Loucy (cell line): ENCODE measurements around the gene GPLD1.
A peak's percentile ranks its signal among the peaks of the same experiment; 100 is the strongest.

ENCODE experiments used
- H2AFZ ChIP-seq: fragments of 200-600 bp; sonication (generic); 2 replicates; pipeline ENCODE4 v1.6.0; 2016; ENCODE audit warnings: antibody characterized with exemption, mild to moderate bottlenecking, low read length, moderate library complexity
- H3F3A ChIP-seq: fragments of 200-600 bp; 2 replicates; pipeline ENCODE4 v1.6.0; 2016; ENCODE audit warnings: antibody characterized with exemption, low read depth, mild to moderate bottlenecking
- H3K27me3 ChIP-seq: fragments of 200-600 bp; sonication (generic); 2 replicates; pipeline ENCODE4 v1.6.1; 2014; ENCODE audit warnings: low read length, mild to moderate bottlenecking; ENCODE audit not compliant: insufficient read depth, poor library complexity, severe bottlenecking
- H3K36me3 ChIP-seq: fragments of 200-600 bp; sonication (generic); 2 replicates; pipeline ENCODE4 v1.6.1; 2016; ENCODE audit warnings: low read length; ENCODE audit not compliant: insufficient read depth
- H3K4me1 ChIP-seq: fragments of 200-600 bp; sonication (generic); 2 replicates; pipeline ENCODE4 v1.5.1; 2014; ENCODE audit warnings: low read length, mild to moderate bottlenecking; ENCODE audit not compliant: insufficient read depth, poor library complexity, severe bottlenecking
- H3K4me2 ChIP-seq: fragments of 200-600 bp; sonication (generic); 2 replicates; pipeline ENCODE4 v1.6.0; 2014; ENCODE audit warnings: antibody characterized with exemption, low read length, low read depth, mild to moderate bottlenecking; ENCODE audit not compliant: poor library complexity, severe bottlenecking
- H3K4me3 ChIP-seq: fragments of 200-600 bp; sonication (generic); 2 replicates; pipeline ENCODE4 v1.5.1; 2014; ENCODE audit warnings: low read length, mild to moderate bottlenecking, mixed read lengths; ENCODE audit not compliant: poor library complexity, severe bottlenecking
- H3K79me2 ChIP-seq: fragments of 200-600 bp; sonication (generic); 2 replicates; pipeline ENCODE4 v1.6.1; 2014; ENCODE audit warnings: low read length; ENCODE audit not compliant: insufficient read depth
- H3K9ac ChIP-seq: fragments of 200-600 bp; sonication (generic); 2 replicates; pipeline ENCODE4 v1.6.0; 2014; ENCODE audit warnings: mild to moderate bottlenecking, low read depth, low read length, moderate library complexity; ENCODE audit not compliant: poor library complexity, severe bottlenecking
- H3K9me2 ChIP-seq: fragments of 200-600 bp; sonication (generic); replicated peaks from 2 replicates; pipeline ENCODE4 v1.6.1; 2016; ENCODE audit warnings: low read depth, low read length, mixed read lengths
- H3K9me3 ChIP-seq: fragments of 200-600 bp; sonication (generic); 2 replicates; pipeline ENCODE4 v1.6.1; 2014; ENCODE audit warnings: mild to moderate bottlenecking, antibody characterized with exemption, low read length, low read depth; ENCODE audit not compliant: insufficient read depth
- H4K20me1 ChIP-seq: fragments of 200-600 bp; sonication (generic); 2 replicates; pipeline ENCODE4 v1.6.0; 2014; ENCODE audit warnings: antibody characterized with exemption, low read length, mild to moderate bottlenecking; ENCODE audit not compliant: insufficient read depth, poor library complexity, severe bottlenecking
- CTCF ChIP-seq: fragments of 200-600 bp; sonication (generic); conservative IDR thresholded peaks from 2 replicates; pipeline ENCODE4 v1.5.1; 2014; ENCODE audit warnings: mild to moderate bottlenecking, antibody characterized with exemption, low read length
- EZH2phosphoT487 ChIP-seq: fragments of 200-600 bp; IDR thresholded peaks from 2 replicates; pipeline ENCODE4 v1.6.1; 2018; ENCODE audit warnings: antibody characterized with exemption, mild to moderate bottlenecking, moderate library complexity, borderline replicate concordance

Gene GPLD1

GRCh38 chr6:24408719-24409410 is 80.5 kb downstream of the GPLD1 start:
- Histone ChIP-seq H3K4me3 (no peak overlapping the region), H3K36me3 (peaks cover 30% of the 10 kb centered on the region), H3K9ac (no peak overlapping the region), H3K4me2 (peak overlapping the region; percentile 35), H3F3A (no peaks in the 10 kb centered on the region), H3K9me2 (no peaks in the 10 kb centered on the region), H3K79me2 (peaks cover 26% of the 10 kb centered on the region), H3K9me3 (no peaks in the 10 kb centered on the region), H3K4me1 (peaks cover 22% of the 10 kb centered on the region), H2AFZ (no peak overlapping the region), H4K20me1 (peaks cover 29% of the 10 kb centered on the region), H3K27me3 (no peaks in the 10 kb centered on the region)
- TF ChIP-seq EZH2phosphoT487: no peak
- TF ChIP-seq CTCF: no peak

- no peaks in the 10 kb centered on the region for H3K9me3 ChIP-seq
- 0 out of 2 replicates have a peak, but pooled peaks cover 6% of the 10 kb centered on the region for H3K36me3 ChIP-seq
- H3K4me3 ChIP-seq: peak overlapping the region; percentile 50
- H3F3A ChIP-seq: no peaks in the 10 kb centered on the region
- no peak overlapping the region for H3K9ac ChIP-seq
- H3K4me1 ChIP-seq: peaks cover 30% of the 10 kb centered on the region
- H3K4me2 ChIP-seq: peak overlapping the region; percentile 92
- H2AFZ ChIP-seq: no peak overlapping the region
- peaks cover 33% of the 10 kb centered on the region for H4K20me1 ChIP-seq
- no peak for TF ChIP-seq CTCF
- no peak for TF ChIP-seq EZH2phosphoT487
- H3K9me2 ChIP-seq: no peaks in the 10 kb centered on the region
- H3K27me3 ChIP-seq: no peaks in the 10 kb centered on the region
- peaks cover 41% of the 10 kb centered on the region for H3K79me2 ChIP-seq
Measured at GRCh38 chr6:24405262-24405661, 84.1 kb downstream of the GPLD1 start.

GRCh38 chr6:24403501-24403824 is 85.9 kb downstream of the GPLD1 start:
- Histone ChIP-seq H3K27me3 (peaks cover 13% of the 10 kb centered on the region), H3K9me2 (no peaks in the 10 kb centered on the region), H3K79me2 (peaks cover 37% of the 10 kb centered on the region), H3F3A (no peaks in the 10 kb centered on the region), H3K4me1 (peaks cover 28% of the 10 kb centered on the region), H3K9ac (peak overlapping the region; percentile 86), H3K4me2 (peak overlapping the region; percentile 92), H3K9me3 (no peaks in the 10 kb centered on the region), H4K20me1 (peaks cover 28% of the 10 kb centered on the region), H3K4me3 (peak overlapping the region; percentile 87), H2AFZ (no peak overlapping the region), H3K36me3 (0 out of 2 replicates have a peak, but pooled peaks cover 3% of the 10 kb centered on the region)
- TF ChIP-seq EZH2phosphoT487: no peak
- no peak for TF ChIP-seq CTCF
